Keratinocyte (primary cell): Measurements from ENCODE around the gene LAD1. TPM values are rescaled to one million over a fixed set of nuclear protein-coding genes. Genes with fewer than 3 reads are reported as not detected.

Experiments
- DNase-seq: peaks from one replicate; pipeline ENCODE4 v3.0.0-alpha.2; 2011; ENCODE audit warnings: low read depth, missing footprints, low spot score
- FAIRE-seq: peaks from 2 replicates; lab custom pipeline; 2011; peaks lifted over from hg19 to GRCh38; lab: Jason Lieb, UNC
- H2AFZ ChIP-seq: 2 replicates; pipeline ENCODE4 v1.6.0; 2012; ENCODE audit warnings: low read length, control low read depth, inconsistent platforms; ENCODE audit not compliant: control insufficient read depth
- H3K27ac ChIP-seq: 2 replicates; pipeline ENCODE4 v1.5.1; 2011; ENCODE audit warnings: low read length; ENCODE audit not compliant: control insufficient read depth, insufficient read depth
- H3K27me3 ChIP-seq: 3 replicates; pipeline ENCODE4 v1.6.0; 2011; ENCODE audit warnings: low read length; ENCODE audit not compliant: control insufficient read depth, insufficient read depth; ENCODE audit errors: extremely low read depth
- H3K36me3 ChIP-seq, 2 experiments: 2 replicates in 1 of 2; 3 replicates in 1 of 2; pipeline ENCODE4 v1.5.1; 2011; ENCODE audit warnings: low read length in 2 of 2, mild to moderate bottlenecking in 1 of 2; ENCODE audit not compliant: control insufficient read depth in 2 of 2, insufficient read depth in 2 of 2; ENCODE audit errors: extremely low read depth in 1 of 2
- H3K4me1 ChIP-seq: 3 replicates; pipeline ENCODE4 v1.5.1; 2011; ENCODE audit warnings: low read length; ENCODE audit not compliant: control insufficient read depth, insufficient read depth; ENCODE audit errors: extremely low read depth
- H3K4me2 ChIP-seq: 3 replicates; pipeline ENCODE4 v1.6.0; 2011; ENCODE audit warnings: low read depth, low read length; ENCODE audit not compliant: control insufficient read depth, insufficient read depth; ENCODE audit errors: extremely low read depth
- H3K4me3 ChIP-seq, 3 experiments: fragments of 200-600 bp in 1 of 3; sonication (generic) in 1 of 3; 2 replicates in 2 of 3; 3 replicates in 1 of 3; pipeline ENCODE4 v1.5.1; 2011 to 2016; ENCODE audit warnings: low read length in 3 of 3, mild to moderate bottlenecking in 3 of 3, control low read depth in 2 of 3, inconsistent platforms in 1 of 3, low read depth in 1 of 3, mixed read lengths in 1 of 3, mixed run types in 1 of 3, moderate library complexity in 1 of 3; ENCODE audit not compliant: control insufficient read depth in 2 of 3, insufficient read depth in 2 of 3; ENCODE audit errors: extremely low read depth in 1 of 3
- H3K79me2 ChIP-seq: 2 replicates; pipeline ENCODE4 v1.6.0; 2012; ENCODE audit warnings: low read length; ENCODE audit not compliant: control insufficient read depth, insufficient read depth
- H3K9ac ChIP-seq: 3 replicates; pipeline ENCODE4 v1.6.0; 2011; ENCODE audit warnings: low read length; ENCODE audit not compliant: control insufficient read depth, insufficient read depth; ENCODE audit errors: extremely low read depth
- H3K9me1 ChIP-seq: 3 replicates; pipeline ENCODE4 v1.6.0; 2011; ENCODE audit warnings: low read length; ENCODE audit not compliant: control insufficient read depth, insufficient read depth; ENCODE audit errors: extremely low read depth
- H3K9me3 ChIP-seq: 2 replicates; pipeline ENCODE4 v1.5.1; 2012; ENCODE audit warnings: low read depth, low read length; ENCODE audit not compliant: control insufficient read depth
- H4K20me1 ChIP-seq: 3 replicates; pipeline ENCODE4 v1.6.0; 2011; ENCODE audit warnings: low read length; ENCODE audit not compliant: control insufficient read depth, insufficient read depth; ENCODE audit errors: extremely low read depth
- CTCF ChIP-seq, 3 experiments: IDR thresholded peaks in 1 of 3; conservative IDR thresholded peaks in 1 of 3; optimal IDR thresholded peaks in 1 of 3; 2 replicates in 2 of 3; 3 replicates in 1 of 3; pipeline versions ENCODE3 to v1.5.1; 2011; ENCODE audit warnings: low read length in 3 of 3, mild to moderate bottlenecking in 3 of 3, moderate library complexity in 2 of 3, control low read depth in 1 of 3, inconsistent platforms in 1 of 3; ENCODE audit not compliant: insufficient read depth in 2 of 3; ENCODE audit errors: extremely low read depth in 1 of 3
- EZH2 ChIP-seq: IDR thresholded peaks from one replicate; pipeline ENCODE4 v1.6.1; 2012; ENCODE audit warnings: inconsistent platforms, mild to moderate bottlenecking, low read length, moderate library complexity
- dilution Hi-C: fragments of 300-500 bp; cut with MboI; formaldehyde crosslinking; loops from one replicate; pipeline ENCODE4 v1.7.0; 2020; ENCODE audit warnings: low sequenced_read_pairs; ENCODE audit not compliant: extremely low pct_ligation_motif_present
- polyA plus RNA-seq, 5 experiments: library from polyadenylated mRNA; depleted of rRNA in 3 of 5; stranded (reverse) in 3 of 5; stranded (forward) in 1 of 5; unstranded in 1 of 5; fragments of >200 nt; gene quantifications; 1 replicate in 1 of 5; 2 replicates in 3 of 5; 3 replicates in 1 of 5; pipeline versions ENCODE4 v1.2.1 to v1.2.3, GENCODE V29; 2011 to 2012; ENCODE audit warnings: missing spikeins in 2 of 5, low read depth in 1 of 5, low replicate concordance in 1 of 5

The LAD1 gene
- polyA plus RNA-seq, 1 donor (not counting 4 experiments of a cell fraction or from before 2014, with no cell fraction given) = 82.9 TPM

GRCh38 chr1:201393076-201393475 lies 6.0 kb downstream of the LAD1 start:
- TF ChIP-seq EZH2 = no peak
- no peak for TF ChIP-seq CTCF (optimal IDR thresholded peaks at IDR 0.05 in 1 of 3, IDR thresholded peaks at IDR 0.05 in 1 of 3, conservative IDR thresholded peaks at IDR 0.05 in 1 of 3; ENCODE audit: extremely low read depth in 1 of 3, insufficient read depth in 2 of 3, low read length in 3 of 3)
- Histone ChIP-seq H3K79me2 (peaks cover 86% of the 10 kb centered on the region), H3K4me1 (peaks cover 56% of the 10 kb centered on the region), H3K36me3 (peaks cover 25 to 38% of the 10 kb centered on the region in 2 experiments), H3K4me2 (no peak overlapping the region), H3K4me3 (no peak overlapping the region), H3K27ac (no peak overlapping the region), H4K20me1 (peaks cover 22% of the 10 kb centered on the region), H2AFZ (no peak overlapping the region), H3K27me3 (no peaks in the 10 kb centered on the region), H3K9ac (no peak overlapping the region), H3K9me1 (peaks cover 12% of the 10 kb centered on the region), H3K9me3 (no peaks in the 10 kb centered on the region)
- FAIRE-seq = no peak
- dilution Hi-C loops = no loop called here
- DNase-seq = no peak

DNA sequence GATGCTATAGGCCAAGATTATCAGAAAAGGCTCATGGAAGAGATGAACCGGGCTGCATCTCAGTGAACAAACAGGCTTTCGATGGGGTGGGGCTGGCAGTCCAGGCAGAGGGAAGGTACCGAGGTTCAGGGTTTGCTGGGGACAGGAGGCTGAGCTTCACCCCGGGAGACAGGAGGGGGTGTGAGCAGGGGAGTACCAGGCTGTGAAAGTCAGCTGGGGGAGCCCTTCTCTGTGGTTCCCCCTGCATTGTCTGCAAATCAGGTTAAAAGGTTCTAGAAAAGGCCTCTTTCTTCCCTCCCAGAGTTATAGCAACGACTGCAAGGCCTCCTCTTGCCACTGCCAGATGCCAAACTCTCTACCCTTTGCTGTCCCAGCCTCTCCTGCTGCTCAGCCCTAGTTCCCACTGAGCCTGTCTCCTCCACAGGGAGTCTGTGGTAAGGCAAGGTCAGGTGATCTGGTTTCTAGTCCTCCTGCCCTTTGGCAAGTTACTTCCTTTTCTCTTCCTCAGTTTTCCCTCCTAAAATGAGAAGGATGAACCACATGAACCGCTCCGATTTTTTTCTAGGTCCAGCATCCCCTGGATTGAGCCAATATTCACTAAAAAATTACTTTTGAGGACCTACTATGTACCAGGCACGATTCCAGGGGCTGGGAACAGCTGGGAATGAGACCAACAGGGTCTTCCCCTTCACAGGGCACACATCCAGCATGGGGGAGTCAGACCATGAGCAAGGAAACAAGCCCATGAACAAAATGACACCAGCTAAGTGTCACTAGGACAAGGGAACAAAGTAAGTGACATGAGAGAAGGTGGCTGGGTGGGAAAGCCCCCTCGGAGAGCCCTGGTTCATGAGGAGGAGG lies 7.2 kb downstream of the LAD1 start:
- DNase-seq = no peak
- Histone ChIP-seq H3K9me1 (peaks cover 12% of the 10 kb centered on the region), H3K27me3 (no peaks in the 10 kb centered on the region), H2AFZ (no peak overlapping the region), H4K20me1 (peaks cover 20% of the 10 kb centered on the region), H3K9ac (no peak overlapping the region), H3K4me2 (peak overlapping the region; percentile 27), H3K4me1 (peaks cover 51% of the 10 kb centered on the region), H3K27ac (no peak overlapping the region), H3K79me2 (peaks cover 81% of the 10 kb centered on the region), H3K4me3 (no peak overlapping the region), H3K36me3 (peaks cover 33 to 48% of the 10 kb centered on the region in 2 experiments), H3K9me3 (no peaks in the 10 kb centered on the region)
- no peak for TF ChIP-seq EZH2
- TF ChIP-seq CTCF (optimal IDR thresholded peaks at IDR 0.05 in 1 of 3, IDR thresholded peaks at IDR 0.05 in 1 of 3, conservative IDR thresholded peaks at IDR 0.05 in 1 of 3; ENCODE audit: extremely low read depth in 1 of 3, insufficient read depth in 2 of 3, low read length in 3 of 3) = no peak
- dilution Hi-C loops = no loop called here
- FAIRE-seq = peak; percentile 5
